ENCODE results near the gene SND1.

Gene SND1

GRCh38 chr7:127894588-127894987, 242.6 kb downstream of the SND1 start:
- TF ChIP-seq CTCF (IDR thresholded peaks at IDR 0.05; ENCODE audit: borderline replicate concordance, insufficient read depth, low read depth, low read length) = no peak

GRCh38 chr7:127895360-127895759, 243.4 kb downstream of the SND1 start:
- no peak for TF ChIP-seq CTCF (IDR thresholded peaks at IDR 0.05; ENCODE audit: borderline replicate concordance, insufficient read depth, low read depth, low read length)
- no peak overlapping the region for H3K4me3 ChIP-seq (ENCODE audit: low read depth, low read length)

More at GRCh38 chr7:127894588-127894987, 242.6 kb downstream of the SND1 start:
- no peak overlapping the region for H3K4me3 ChIP-seq (ENCODE audit: low read depth, low read length)

- no peak overlapping the region for H3K4me3 ChIP-seq (ENCODE audit: low read depth, low read length)
- TF ChIP-seq CTCF (IDR thresholded peaks at IDR 0.05; ENCODE audit: borderline replicate concordance, insufficient read depth, low read depth, low read length) = no peak
Measured at GRCh38 chr7:127895814-127896280, 243.9 kb downstream of the SND1 start.

- no peak for TF ChIP-seq CTCF (IDR thresholded peaks at IDR 0.05; ENCODE audit: borderline replicate concordance, insufficient read depth, low read depth, low read length)
- H3K4me3 ChIP-seq (ENCODE audit: low read depth, low read length) = no peak overlapping the region
Measured at GRCh38 chr7:127896659-127897058, 244.7 kb downstream of the SND1 start.

- H3K4me3 ChIP-seq (ENCODE audit: low read depth, low read length) = no peak overlapping the region
- no peak for TF ChIP-seq CTCF (IDR thresholded peaks at IDR 0.05; ENCODE audit: borderline replicate concordance, insufficient read depth, low read depth, low read length)
Measured at GRCh38 chr7:127897704-127898454, 245.9 kb downstream of the SND1 start.

- no peak overlapping the region for H3K4me3 ChIP-seq (ENCODE audit: low read depth, low read length)
- no peak for TF ChIP-seq CTCF (IDR thresholded peaks at IDR 0.05; ENCODE audit: borderline replicate concordance, insufficient read depth, low read depth, low read length)
Measured at GRCh38 chr7:127899411-127899810, 247.4 kb downstream of the SND1 start.

GRCh38 chr7:127900141-127900540, 248.1 kb downstream of the SND1 start:
- TF ChIP-seq CTCF (IDR thresholded peaks at IDR 0.05; ENCODE audit: borderline replicate concordance, insufficient read depth, low read depth, low read length) = no peak
- H3K4me3 ChIP-seq (ENCODE audit: low read depth, low read length) = no peak overlapping the region

Measured in GM12875 (cell line).